NCI-H526 treated with DMSO at 0.1 percent for 48 hours (cell line): Measurements from ENCODE around the gene TRPV4.
A peak's percentile ranks its signal among the peaks of the same experiment; 100 is the strongest.
"Not testable (repeated sequence)": the region's sequence is repeated elsewhere in the genome, so short reads cannot be mapped to it uniquely, and the experiment has no call there.

Experiments used
- DNase-seq: peaks from one replicate; lab custom pipeline; 2025; lab: John Stamatoyannopoulos, UW

The TRPV4 gene

DNA sequence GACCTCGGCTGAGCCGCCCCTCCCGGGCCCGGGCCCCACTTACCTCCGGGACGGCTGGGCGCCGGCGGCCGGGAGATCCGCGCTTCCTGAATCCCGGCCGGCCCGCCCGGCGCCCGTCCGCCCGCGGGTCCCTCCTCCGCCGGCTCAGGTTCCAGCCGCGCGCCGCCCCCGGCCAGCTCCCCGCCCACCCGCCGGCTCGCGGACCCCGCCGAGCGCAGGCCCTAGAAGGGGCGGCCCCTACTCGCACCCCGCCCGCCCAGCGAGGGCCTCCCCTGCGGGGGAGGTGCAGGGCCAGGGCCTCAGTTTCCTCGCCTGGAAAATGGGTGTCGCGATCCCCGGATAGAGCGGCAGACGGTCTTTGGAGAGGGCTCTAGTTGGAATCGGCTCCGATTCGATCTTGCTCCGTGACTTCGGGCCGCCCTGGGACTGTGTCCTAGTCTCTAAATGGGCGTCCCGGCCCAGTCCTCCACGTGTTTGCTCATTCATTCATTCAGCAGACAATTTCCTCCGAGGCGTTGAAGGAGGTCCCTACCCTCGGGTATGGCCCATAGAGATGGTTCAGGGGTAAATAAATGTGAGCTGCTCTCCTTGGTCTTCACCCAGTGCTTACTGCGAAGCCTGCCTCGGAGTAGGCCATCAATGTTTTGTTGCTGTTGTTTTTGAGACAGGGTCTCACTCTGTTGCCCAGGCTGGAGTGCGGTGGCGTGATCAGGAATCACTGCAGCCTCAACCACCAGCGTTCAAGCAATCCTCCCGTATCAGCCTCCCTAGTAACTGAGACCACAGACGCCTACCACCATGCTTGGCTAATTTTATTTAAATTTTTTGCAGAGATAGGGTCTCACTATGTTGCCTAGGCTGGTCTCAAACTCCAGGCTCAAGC, at the start of gene TRPV4:
Gene TRPV4 (minus strand): TSS at position 92 of the 883 bp plus-strand sequence. CDS start 18,602 bp downstream, outside the sequence.
- no peak for DNase-seq

GRCh38 chr12:109881752-109882151, 48.6 kb upstream of the TRPV4 start:
- DNase-seq: no peak

- DNase-seq: no peak
These were observed 47.7 kb upstream of the TRPV4 start for GRCh38 chr12:109880938-109881337.

DNA sequence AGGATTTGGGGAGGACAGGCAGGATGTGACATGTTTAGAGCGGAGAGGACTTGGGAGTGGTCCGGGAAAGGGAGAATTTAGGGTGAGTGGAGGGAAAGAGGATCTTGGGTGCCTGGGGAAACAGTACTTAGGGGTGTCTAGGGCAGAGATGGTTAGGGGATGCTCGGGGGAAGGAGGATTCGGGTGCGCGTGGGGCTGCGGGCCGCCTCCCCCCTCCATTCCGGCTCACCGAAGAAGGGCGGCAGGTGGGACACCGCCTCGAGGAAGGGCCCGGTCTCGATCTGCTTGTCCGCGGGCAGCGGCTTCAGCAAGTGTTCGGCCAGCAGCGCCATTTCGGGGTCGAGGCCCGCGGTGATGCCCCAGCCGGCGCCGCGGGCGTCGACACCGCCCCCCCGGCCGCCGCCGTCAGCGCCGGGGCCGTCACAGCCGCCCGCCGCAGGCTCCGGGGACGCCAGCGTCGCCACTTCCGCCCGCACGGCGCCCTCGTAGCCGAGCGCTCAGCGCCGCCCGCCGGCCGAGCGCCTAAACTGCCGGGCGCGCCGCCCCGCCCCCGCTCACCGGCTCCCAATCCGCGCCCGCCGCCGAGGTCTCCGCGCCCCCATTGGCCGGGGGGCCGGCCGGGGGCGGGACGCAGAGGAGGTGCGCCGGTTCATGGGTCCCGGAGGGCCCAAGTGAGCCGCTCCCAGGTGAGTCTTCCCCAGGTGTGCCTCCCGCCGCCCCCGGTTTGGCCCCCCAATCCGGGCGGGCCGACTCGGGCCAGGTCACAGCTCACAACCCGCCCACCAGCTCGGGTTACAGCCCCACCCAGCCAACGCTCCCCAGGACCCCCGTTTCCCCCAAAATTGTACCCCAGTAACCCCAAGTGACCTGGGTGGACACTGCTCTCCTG, 47.1 kb upstream of the TRPV4 start, which contains the start of gene GLTP:
Gene GLTP (minus strand): TSS at position 499 of the 889 bp plus-strand sequence. CDS start 167 bp downstream, at position 332.
- peak; percentile 75 for DNase-seq

DNA sequence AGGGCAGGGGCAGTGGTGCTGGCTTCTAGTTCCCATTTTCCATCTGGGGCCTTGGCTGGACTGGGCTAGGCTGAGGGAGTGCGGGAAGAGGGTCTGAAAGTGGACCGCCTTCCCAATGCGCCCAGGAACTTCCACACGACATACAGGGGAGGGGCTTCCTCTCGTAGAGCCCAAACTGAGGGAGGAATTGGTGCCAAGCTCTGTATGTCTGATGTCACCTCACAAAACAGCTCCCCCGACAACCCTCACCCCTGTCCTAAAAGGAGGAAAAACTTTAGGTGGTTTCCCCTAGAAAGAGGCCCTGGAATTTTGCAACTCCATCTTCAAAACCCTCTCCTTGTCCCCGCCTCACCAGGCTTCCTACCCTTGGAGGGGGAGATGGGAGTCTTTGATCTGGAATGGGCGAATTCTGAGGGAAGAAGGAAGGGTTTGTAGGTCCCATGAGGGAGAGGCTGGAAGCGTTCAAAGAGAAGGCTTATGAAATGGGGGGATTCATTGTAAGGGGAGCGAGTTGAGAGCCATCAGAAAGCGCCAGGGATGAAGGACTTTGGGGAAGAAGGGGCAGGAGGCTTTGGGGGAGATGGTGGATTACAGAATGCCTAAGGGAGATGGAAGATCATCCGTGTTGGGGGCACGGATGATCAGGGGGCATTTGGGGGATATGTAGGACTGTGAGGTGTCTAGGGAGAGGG, 46.3 kb upstream of the TRPV4 start:
- no peak for DNase-seq

DNA sequence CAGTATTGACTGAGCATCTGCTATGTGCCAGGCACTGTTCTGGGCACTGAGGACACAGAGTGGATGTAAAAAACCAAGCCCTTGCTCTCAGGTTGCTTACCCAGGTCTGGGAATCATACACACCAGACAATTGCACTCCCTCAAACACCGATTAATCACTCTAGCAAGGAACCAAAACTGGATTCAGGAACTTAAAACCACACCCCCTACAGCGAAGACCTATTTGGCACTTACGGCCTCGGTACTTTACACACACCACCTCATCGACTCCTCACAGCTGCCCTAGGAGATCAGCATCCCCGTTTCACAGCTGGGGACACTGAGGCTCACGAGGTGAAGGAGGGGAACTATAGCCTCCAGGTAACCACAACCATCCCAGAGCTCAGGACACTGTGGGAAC, 45.6 kb upstream of the TRPV4 start:
- no peak for DNase-seq

DNA sequence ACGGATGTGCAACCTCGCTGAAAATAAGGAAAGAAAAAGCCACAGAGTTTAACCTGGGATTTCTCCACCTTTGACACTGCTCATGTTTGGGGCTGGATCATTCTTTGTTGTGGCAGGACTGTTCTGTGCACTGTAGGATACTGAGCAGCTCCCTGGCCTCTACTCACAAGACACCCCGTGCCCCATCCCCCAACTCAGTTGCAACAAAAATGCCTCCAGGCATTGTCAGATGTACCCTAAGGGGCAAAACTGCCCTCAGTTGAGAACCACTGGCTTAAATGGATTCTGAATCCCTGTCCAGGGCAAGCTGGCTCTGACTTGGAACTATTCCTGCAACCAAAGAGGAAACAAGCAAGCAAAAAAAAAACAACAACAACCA, 45.0 kb upstream of the TRPV4 start:
- no peak for DNase-seq

GRCh38 chr12:109877504-109878246, 44.5 kb upstream of the TRPV4 start:
- DNase-seq: no peak

DNA sequence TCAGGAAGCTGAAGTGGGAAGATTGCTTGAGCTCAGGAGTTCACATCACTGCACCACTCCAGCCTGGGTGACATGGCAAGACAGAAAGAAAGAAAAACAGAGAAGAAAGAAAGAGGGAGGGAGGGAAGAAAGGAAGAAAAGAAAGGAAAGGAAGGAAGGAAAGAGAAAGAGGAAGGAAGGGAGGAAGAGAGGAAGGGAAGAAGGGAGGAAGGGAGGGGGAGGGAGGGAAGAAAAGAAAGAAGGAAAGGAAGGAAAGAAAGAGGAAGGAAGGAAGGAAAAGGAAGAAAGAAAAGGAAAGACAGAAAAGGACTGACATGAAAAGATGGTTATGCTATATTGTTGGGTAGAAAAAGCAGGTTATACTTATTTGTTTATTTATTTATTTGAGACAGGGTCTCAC, 43.2 kb upstream of the TRPV4 start:
- DNase-seq: no peak

DNA sequence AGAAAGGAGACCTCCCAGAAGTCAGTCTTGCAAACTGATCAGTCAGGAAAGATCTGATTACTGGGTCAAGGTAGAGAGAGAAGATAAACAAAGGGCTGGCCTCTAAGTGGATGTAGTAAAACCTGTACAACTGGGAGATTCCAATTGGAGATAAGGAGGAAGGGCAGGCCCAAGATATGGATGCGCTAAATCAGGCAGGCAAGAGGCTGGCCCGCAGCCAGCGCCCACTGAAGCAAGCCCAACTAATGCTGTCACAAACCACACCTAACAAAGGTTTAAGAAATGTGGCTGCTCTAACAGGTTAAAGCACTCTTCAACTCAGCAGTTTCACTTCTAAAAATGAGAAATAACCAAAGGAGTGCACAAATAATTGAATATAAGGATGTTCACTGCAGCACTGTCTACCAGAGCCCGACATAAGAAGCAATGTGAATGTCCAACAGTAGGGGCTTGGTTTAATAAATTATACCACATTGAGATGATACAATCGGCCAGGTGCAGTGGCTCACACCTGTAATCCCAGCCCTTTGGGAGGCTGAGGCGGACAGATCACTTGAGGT, 42.5 kb upstream of the TRPV4 start:
- DNase-seq: peak; percentile 7

DNA sequence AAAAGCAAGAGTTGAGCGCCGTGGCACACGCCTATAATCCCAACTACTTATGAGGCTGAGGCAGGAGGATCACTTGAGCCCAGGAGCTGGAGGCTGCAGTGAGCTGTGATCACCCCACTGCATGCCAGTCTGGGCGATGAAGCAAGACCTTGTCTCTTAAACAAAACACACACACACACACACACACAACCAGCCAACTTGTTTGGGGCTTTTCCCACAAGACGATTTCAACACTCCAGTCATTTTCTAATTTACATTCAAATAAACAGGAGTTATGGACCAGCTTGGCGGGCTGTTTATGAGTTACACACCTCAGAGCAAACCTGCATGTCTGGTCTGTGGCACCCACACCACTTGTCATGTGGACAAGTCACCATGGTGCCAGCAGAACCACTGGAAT, 40.5 kb upstream of the TRPV4 start:
- no peak for DNase-seq

DNA sequence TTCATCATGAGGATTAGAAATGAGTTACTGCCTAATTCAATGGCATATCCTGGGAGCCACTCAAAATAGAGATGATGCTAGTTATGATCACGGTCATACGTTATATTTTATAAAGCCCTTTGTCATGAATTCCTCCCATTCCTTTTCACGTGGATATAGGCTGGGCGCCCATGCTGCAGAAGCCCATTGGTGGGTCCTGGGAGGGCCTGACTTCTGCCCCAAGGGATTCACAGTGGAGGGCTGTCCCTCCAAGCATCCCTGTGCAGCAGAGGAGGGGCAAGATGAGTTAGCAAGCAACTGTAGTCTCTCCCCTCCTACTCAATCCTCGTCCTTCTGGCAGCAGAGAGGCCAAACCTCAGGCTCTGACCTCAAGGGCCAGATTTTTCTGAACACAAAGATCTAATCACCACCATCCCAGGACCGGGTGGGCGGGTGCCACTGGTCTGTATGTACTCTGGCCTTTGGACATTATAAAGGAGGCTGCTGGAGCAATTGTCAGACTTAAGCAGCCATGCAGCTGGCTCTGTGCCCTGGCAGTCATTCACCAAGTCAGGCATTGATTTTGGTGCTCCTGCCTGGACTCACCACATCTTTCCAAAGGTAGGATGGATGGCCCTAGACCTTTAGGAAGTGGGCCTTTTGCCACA, 38.6 kb upstream of the TRPV4 start:
- no peak for DNase-seq

GRCh38 chr12:109870648-109871047, 37.5 kb upstream of the TRPV4 start:
- no peak for DNase-seq

GRCh38 chr12:109868182-109869051, 35.2 kb upstream of the TRPV4 start:
- no peak for DNase-seq

DNA sequence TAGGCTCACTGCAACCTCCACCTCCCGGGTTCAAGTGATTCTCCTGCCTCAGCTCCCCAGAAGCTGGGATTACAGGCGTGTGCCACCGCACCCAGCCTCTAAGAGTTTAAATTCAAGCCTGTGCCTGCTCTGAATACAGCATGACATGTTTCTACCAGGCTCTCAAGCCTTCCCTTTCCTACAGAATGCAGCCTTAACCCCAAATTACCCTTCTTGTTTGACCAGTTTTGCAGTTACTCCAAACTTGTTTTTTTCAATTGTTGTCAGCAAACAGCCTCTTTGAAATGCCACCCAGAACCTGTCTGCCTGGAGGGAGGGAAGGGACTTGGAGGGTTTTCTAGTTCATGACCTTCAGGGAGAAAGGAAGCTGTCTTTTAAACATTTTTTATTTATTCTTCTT, 31.7 kb upstream of the TRPV4 start:
- DNase-seq: no peak

DNA sequence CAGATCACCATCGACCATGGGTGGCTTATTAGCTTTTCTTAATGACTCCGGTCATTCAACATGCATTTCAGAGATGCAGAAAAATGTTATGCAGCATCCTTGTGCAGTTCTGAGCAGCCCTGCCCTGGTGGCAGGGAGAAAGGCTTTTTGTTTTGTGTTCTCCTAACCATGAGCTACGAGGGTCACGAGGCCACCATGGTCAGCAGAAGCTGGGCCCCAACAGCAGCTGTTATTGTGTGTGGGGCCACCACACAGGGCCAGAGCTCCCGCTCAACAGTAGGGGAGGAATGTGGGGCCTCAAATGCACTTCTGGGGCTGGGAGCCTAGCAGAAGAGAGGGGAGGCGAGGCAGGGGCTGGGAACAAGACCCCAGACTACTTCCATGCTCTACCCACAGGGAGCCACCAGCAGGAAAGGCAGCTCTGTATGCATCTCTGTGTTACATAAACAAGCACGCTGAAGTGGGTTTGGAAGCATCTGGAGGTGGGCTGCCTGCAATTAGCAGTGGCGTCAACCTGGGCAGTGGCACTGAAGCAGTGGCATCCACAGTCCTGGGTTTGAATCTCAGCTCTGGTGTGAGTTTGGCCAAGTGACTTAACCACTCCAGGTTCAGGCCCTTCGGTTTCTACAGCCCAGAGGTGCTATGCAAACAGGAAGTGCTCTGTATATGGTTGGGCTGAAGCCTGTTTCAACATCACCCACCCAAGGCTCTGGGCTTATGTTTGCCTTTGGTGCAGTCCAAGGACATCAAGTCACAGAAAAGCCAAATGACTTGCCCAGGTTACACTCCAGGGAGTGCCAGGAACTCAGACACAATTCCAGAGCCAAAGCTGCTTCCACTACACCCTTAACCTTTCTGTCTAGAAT, 30.9 kb upstream of the TRPV4 start:
- DNase-seq: no peak

DNA sequence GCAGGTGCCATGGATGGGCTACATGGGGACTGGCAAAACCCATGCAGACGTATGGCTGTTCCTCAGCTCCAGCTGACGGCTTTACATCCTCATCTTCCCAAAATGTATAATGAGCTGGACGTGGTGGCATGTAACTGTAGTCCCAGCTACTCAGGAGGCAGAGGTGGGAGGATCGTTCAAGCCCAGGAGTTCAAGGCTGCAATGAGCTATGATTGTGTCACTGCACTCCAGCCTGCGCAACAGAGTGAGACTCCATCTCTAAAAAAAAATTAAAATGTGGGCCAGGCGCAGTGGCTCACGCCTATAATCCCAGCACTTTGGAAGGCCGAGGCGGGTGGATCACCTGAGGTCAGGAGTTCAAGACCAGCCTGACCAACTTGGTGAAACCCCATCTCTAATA, 29.3 kb upstream of the TRPV4 start:
- not testable (repeated sequence) for DNase-seq

- DNase-seq: no peak
These were observed 28.6 kb upstream of the TRPV4 start for GRCh38 chr12:109861689-109862314.
